ENCODE data around the gene NSUN2. TPM values are rescaled to one million over a fixed set of nuclear protein-coding genes. Genes with fewer than 3 reads are reported as not detected.

NSUN2 gene
- polyA plus RNA-seq, 2 of the 4 experiments (the other 2 are of a cell fraction): 95.7 to 101 TPM

GRCh38 chr5:6608016-6608415 is 24.8 kb downstream of the NSUN2 start (continued):
- TF ChIP-seq CHD2 (IDR thresholded peaks at IDR 0.05; ENCODE audit: low read length, partially characterized antibody) (no peak), TP53 (CRISPR knock-in tag; IDR thresholded peaks at IDR 0.05) (no peak), CBX2 (IDR thresholded peaks at IDR 0.05; ENCODE audit: borderline replicate concordance, low read depth) (no peak), EHMT2 (IDR thresholded peaks at IDR 0.05; ENCODE audit: low read depth) (no peak), RCOR1 (IDR thresholded peaks at IDR 0.05; ENCODE audit: low read depth, low read length) (no peak), ZFP36 (IDR thresholded peaks at IDR 0.05; ENCODE audit: borderline replicate concordance, partially characterized antibody) (no peak), HOXA7 (CRISPR knock-in tag; IDR thresholded peaks at IDR 0.05) (no peak), ELK1 (IDR thresholded peaks at IDR 0.05; ENCODE audit: low read depth, low read length) (no peak)

- ChIA-PET CTCF (no interaction called here), POLR2A (no interaction called here)
- Histone ChIP-seq H3K4me1 (no peaks in the 10 kb centered on the region), H3K4me3 (no peak overlapping the region), H3K27ac (no peak overlapping the region), H3K9me3 (no peaks in the 10 kb centered on the region), H3K4me2 (no peak overlapping the region)
- no peak for DNase-seq (ENCODE audit: low read depth in 1 of 2, low spot score in 1 of 2)
- no peak for TF ChIP-seq CBX2 (IDR thresholded peaks at IDR 0.05; ENCODE audit: borderline replicate concordance, low read depth)
- TF ChIP-seq FOSB (CRISPR knock-in tag; IDR thresholded peaks at IDR 0.05): no peak
- no peak for TF ChIP-seq JUN (IDR thresholded peaks at IDR 0.05)
- no peak for TF ChIP-seq ATOH8 (CRISPR knock-in tag; IDR thresholded peaks at IDR 0.05; ENCODE audit: low read depth)
- no peak for TF ChIP-seq HES2 (IDR thresholded peaks at IDR 0.05)
- TF ChIP-seq TP53 (CRISPR knock-in tag; IDR thresholded peaks at IDR 0.05): no peak
- no peak for TF ChIP-seq EP300 (IDR thresholded peaks at IDR 0.05)
- no peak for TF ChIP-seq MYC (IDR thresholded peaks at IDR 0.05; ENCODE audit: borderline replicate concordance, low read length)
- TF ChIP-seq MAX (IDR thresholded peaks at IDR 0.05): no peak
- no peak for TF ChIP-seq PHF8 (IDR thresholded peaks at IDR 0.05; ENCODE audit: borderline replicate concordance, low read depth)
- no peak for TF ChIP-seq ESRRA (IDR thresholded peaks at IDR 0.05; ENCODE audit: borderline replicate concordance, low read length)
- no peak for TF ChIP-seq HMGXB4 (CRISPR knock-in tag; IDR thresholded peaks at IDR 0.05; ENCODE audit: borderline replicate concordance)
- no peak for TF ChIP-seq CTCF (IDR thresholded peaks at IDR 0.05)
- TF ChIP-seq ZFP36 (IDR thresholded peaks at IDR 0.05; ENCODE audit: borderline replicate concordance, partially characterized antibody): no peak
- TF ChIP-seq HDAC2 (IDR thresholded peaks at IDR 0.05): no peak
- no peak for TF ChIP-seq RARB (CRISPR knock-in tag; IDR thresholded peaks at IDR 0.05)
- TF ChIP-seq GATA3 (IDR thresholded peaks at IDR 0.05; ENCODE audit: borderline replicate concordance): no peak
- no peak for TF ChIP-seq KDM5A (IDR thresholded peaks at IDR 0.05)
- TF ChIP-seq POLR2A (IDR thresholded peaks at IDR 0.05; ENCODE audit: low read length): no peak
- TF ChIP-seq FOSL2 (IDR thresholded peaks at IDR 0.05): no peak
- TF ChIP-seq FOSL2 (CRISPR knock-in tag; IDR thresholded peaks at IDR 0.05): no peak
- WGBS (ENCODE audit: missing lambda C conversion rate): 94% methylated on average over 5 of the region's 5 CpGs
- no peak for ATAC-seq
- FAIRE-seq: no peak
Measured at GRCh38 chr5:6607559-6607936, 25.3 kb downstream of the NSUN2 start.
